Measurements from ENCODE around the gene FOXO6.

The FOXO6 gene

GRCh38 chr1:41353744-41354143 is 7.5 kb upstream of the FOXO6 start:
- FAIRE-seq = no peak

DNA sequence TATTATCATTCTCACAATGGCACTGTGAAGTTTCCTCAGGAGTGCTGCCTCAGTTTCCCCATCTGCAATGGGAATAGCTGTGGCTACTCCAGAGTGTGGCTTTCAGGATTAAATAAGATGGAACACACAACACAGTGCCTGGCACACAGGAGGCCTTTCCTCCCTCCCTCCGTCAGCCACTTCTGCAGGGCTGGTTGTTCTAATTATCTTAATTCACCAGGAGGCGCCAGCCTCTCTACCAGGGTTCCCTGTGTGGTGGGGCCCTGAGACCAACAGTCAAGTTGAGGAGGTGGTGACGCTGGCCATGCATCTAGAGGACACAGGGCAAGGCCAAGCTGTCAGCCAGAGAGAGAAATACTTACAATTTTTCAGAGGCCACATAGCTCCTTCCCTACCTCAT is 6.3 kb upstream of the FOXO6 start:
- FAIRE-seq = no peak

DNA sequence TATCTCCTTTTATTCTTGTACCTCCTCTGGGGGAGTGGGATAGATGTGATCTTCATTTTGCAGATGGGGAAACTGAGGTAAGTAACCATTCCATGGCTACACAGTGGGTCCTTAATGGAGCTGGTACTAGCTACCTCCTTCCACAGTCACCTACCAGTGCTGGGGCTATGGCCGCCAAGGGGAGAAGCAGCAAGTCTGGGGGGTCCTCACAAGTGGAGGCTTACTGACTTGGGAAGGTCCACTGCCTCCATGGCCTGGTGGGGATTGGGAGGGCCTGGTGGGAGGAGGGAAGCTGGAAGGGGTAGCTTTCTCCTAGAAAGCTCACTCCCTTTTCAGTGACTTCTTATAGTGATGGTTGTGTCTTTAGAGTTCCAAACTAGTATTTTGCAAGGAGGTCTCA is 5.9 kb upstream of the FOXO6 start:
- no peak for FAIRE-seq

DNA sequence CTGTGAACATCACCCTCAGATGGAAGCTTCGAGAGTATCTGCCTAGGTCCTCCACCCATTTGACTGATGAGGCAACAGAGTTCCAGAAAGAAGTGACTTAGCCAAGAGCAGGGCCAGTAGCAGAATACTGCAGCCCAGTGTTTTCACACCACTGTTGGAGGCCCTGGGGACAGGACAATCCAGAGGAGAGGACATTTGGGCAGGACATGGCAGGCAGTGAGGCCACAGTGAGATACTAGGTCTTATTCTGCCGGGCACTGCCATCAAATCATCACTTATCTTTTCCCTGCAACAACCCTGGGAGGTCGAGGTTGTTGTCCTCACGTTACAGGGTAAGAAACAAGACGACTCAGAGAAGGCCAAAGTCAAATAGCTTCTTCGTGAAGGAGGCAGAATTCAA is 5.5 kb upstream of the FOXO6 start:
- no peak for FAIRE-seq

DNA sequence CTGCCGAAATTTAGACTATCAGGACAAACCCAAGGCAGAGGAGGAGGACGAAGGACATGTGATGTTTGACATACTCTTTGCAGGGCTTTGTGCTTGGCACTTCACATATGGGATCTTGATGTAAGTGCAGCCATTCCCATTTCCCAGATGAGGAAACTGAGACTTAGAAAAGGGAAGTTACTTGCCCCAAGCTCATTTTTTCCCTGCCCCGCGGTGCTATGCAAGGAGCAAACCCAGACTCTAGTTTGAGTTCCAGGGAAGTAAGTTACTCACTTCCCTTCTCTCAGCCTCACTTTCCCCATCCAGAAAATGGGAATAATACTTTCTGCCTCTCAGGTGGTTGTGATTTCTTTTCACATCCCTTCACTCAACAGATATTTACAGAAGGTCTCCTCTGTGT is 4.5 kb upstream of the FOXO6 start:
- FAIRE-seq = no peak

GRCh38 chr1:41357451-41358101 is 3.7 kb upstream of the FOXO6 start:
- no peak for FAIRE-seq

DNA sequence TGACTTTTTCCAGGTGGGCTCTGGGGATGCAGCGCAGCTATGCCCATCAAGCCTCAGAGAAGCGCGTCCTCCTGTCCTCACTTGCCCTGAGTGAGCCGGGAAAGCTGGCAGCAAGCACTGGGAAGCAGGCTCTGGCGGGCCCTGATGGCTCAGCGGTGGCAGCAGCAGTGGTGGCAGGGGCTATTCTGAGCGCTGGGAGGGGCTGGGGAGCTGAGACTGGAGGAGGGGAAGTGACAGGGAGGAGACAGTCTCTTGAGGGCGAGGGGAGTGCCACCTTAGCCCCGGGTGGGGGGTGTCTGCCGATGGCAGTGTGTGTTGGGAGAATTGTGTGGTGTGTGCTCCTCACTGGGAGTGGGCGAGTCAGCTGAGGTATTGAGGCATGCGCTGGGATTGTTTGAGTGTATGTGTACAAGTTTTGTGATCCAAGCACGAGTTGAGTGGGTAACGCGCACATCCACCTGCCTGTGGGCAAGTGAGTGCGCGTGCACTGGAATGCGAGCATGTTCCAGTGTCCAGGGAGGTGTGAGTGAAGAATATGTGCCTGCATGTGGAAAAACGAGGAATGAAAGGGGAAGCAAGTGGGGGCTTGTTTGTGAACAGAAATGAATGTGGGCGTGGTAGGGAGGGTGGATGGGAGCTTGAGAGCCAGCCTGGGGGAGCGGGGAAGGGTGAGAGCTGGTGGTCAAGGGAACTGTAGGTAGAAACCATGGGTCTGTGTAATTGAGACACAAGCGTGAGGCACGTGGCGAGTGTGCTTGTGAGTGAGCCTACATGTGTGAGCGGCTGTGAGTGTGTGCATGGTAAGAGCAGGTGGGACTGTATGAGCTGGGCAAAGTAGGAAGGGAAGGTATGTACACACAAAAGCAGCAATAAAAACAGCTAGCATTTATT is 2.9 kb upstream of the FOXO6 start:
- no peak for FAIRE-seq

- FAIRE-seq = no peak
Observed at GRCh38 chr1:41359211-41360073, 1.8 kb upstream of the FOXO6 start.

- FAIRE-seq = no peak
Observed at GRCh38 chr1:41360074-41360785, 1.0 kb upstream of the FOXO6 start.

DNA sequence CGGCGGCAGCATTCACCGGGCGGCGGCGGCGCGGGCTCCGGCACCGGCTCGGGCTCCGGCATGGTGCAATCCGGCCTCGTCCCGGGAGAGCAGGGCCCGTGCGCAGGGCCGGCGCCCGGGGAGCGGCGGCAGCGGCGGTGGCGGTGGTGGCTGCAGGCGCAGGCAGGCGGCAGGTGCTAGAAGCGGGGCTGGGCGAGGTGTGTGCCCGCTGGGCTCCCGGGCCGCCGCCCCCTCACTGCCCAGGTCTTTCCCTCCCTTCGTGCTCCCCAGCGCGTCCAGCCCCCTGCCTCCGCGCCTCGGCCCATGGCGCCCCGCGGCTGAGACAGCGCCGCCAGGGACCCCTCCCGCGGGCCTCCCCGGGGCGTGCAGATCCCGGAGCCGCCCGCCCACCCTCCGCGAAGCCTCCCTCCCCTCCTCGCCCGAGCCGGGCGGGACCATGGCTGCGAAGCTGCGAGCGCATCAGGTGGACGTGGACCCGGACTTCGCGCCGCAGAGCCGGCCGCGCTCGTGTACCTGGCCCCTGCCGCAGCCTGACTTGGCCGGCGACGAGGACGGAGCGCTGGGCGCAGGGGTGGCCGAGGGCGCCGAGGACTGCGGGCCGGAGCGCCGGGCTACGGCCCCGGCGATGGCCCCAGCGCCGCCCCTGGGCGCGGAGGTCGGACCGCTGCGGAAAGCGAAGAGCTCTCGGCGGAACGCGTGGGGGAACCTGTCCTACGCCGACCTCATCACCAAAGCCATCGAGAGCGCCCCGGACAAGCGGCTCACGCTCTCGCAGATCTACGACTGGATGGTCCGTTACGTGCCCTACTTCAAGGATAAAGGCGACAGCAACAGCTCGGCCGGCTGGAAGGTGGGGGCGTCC is 492 bp downstream of the FOXO6 start:
- no peak for FAIRE-seq

DNA sequence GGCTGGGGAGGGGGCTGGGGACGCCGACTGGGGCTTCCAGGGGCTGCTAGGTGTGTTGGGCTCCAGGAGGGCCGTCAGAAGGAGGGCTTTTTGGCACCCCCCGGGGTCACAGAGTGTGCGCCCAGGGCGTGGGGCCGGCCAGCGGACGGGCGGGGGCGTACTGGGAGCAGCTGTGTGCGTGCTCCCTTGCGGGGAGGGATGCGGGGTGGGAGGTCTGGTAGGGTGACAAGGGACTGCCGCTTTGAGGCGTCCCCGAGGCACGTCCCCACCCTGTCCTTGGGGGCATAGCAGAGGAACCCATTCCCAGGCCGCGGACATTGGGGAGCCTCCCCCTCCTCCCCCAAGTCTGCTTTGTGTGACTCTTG is 1.1 kb downstream of the FOXO6 start:
- no peak for FAIRE-seq

DNA sequence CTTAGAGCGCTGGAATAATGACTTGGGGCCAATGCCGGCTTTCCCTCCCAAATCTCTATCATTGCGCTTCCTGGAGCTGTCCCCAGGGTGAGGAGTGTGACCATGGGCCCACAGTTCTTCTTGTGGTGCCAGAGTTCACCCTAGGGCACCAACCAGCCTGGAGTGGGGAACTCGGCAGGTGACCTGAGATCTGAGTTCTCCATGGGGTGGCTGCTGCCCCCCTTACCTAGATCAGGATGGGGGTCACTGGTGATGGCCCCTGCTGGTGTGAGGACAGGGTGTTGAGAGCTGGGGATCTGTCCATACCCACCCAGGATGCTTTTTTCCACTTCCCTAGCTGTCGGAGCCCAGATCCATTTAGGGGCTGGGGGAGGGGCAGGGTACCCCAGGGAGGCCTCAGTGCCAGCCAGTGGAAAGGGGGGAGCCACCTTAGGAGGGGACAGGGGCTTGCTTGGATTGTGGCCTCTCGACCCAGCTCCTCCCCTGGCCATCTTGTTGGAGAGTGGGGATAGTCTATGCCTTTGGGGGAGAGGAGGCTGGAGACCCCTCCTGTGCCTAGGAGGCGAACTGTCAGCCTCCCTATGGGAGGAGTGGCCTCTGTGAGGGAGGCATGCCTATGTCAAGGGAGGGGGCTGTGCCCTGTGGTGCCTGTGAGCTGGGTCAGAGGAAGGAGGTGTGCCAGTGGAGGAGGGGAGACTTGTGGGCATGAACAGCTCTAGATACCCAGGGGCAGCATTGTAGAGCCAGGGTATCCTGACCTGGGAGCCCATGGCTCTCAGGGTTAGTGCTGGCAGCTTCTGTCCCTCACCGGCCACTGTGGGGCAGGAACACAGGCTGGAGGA is 1.7 kb downstream of the FOXO6 start:
- FAIRE-seq = no peak

DNA sequence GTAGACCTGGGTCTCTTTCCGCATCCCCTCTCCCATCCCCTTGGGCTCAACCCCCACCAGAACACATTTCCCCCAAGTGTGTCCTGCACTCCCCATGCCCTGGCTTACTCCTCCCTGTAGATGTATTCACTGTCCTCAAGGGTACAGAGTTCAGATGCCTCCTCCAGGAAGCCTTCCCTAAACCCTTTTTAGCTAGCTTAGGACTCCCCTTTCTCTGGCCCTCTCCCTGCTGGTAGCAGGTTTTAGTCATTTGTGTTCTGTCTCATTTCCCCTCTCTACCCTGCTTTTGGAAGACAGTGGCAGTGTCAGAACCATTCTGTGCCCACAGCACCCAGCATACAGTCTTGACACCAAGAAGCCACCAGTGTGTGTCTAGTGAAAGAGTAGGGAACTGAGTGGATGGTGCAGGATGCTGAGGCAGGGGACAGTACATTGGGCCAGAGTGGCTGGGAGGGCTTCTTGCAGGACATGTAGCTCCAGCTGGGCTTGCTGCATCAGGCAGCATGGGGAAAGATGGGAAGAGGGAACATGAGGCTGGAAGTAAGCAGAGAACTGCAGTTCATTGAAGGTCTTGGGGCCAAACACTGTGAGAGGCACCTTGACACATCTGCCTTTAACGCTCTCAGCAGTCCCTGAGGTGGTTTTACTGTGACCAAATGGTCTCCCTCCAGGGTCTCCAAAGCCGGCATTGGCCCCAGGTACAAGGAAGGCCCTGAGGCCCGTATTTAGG is 2.5 kb downstream of the FOXO6 start:
- FAIRE-seq = no peak

DNA sequence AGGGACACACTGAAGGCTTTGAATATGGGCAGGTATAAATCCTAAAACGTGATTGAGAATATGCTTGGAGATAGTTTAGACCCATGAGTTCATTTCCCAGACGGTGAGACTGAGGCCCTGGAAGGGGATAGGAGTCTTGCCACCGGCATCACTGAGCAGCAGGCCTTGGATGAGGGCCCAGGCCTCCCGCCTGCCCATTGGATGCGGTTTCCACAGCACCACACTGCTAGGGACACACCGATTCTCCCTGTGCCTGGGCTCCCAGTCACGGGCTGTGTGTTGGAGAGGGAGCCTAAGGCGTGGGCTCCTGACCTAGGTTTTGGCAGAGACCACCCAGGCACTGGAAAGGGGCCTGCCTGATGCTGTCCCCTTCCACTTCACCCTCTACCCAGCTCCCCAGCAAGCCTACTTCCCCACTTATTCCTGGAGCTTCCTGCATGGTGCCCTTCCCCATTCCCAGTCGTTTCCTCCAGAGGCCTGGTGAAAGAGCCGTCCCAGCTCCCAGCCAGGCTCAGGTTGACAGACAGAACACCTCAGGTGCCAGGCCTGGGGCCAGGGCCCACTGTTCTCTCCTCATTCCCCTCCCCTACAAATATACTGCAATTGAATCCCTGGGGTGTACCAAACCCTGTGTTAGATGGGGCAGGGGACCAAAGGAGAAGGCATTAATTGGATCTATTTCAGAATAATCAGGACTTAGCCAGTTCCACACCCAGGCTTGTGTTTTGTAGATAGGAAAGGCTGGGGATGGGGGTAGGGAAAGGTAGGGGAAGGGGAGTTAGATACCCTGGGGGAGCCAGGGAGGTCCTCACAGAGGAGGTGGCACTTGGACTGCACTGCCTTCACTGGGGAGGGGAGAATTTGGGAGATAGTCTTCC is 3.4 kb downstream of the FOXO6 start:
- no peak for FAIRE-seq

GRCh38 chr1:41365320-41365633 is 4.0 kb downstream of the FOXO6 start:
- no peak for FAIRE-seq

DNA sequence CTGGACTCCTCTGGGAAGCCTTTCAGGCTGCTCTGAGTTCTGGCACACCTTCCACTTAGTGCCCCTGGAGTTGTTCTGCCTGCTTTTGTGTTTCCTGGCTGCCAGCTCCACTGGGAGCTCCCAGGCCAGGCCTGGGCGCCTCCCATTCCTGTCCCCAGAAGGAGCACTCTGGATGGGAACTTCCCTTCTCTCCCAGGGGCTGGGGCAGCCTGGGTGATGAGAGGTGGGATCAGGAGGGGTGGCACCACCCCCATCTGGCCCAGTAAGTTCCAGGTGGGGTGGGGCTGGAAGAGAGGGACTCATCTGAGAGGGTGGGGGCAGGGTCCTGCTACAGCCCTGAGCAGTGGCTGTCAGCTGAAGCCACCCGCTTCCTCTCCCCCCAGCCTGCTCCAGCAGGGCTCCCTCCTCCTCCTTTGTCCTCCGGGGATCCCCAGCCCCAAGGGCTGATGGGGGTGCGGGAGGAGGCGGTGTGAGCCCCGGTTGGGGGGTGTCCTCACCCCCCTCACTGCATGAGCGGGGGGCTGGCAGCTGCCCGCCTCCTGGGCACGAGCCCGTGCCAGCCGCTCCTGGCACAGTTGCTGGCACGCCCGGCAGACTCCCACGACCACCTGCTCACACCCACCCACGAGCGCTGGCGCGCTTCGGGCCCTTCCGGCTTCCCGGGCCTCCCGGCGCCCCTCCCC is 4.7 kb downstream of the FOXO6 start:
- FAIRE-seq = no peak

- FAIRE-seq = no peak
Observed at GRCh38 chr1:41366455-41367287, 5.4 kb downstream of the FOXO6 start.

GRCh38 chr1:41367288-41367642 is 6.0 kb downstream of the FOXO6 start:
- FAIRE-seq = no peak
